Activated CD4-positive, alpha-beta T cell treated with anti-CD3 and anti-CD28 coated beads, Interleukin-2, Interleukin-6, amounts not matched to agents 100 ng/mL and 50 ng/mL, durations not matched to agents 16 hours and 8 hours (primary cell): Measurements from ENCODE around the gene HNRNPF.

Source experiments
- DNase-seq: peaks from one replicate; pipeline ENCODE4 v3.0.0-alpha.2; 2020

HNRNPF gene

DNA sequence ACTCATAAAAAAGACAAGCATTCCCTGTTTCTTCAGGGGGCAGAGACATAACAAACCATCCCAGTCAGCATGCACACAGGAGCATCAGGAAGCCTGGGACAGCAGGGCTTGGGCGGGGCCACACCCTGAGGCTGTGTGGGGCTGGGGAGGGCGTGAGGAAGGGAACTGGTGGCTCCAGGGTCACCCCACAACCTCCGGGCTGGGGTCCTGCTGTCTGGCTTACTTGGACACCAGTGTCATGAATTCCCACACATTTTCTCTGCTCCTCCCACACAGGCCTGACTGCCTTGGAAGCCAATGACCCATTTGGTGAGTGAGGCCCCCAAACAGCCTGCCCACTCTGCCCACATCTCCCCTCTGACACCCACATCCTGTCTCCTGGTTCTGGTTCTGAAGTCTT, 34.8 kb downstream of the HNRNPF start:
- DNase-seq = no peak

DNA sequence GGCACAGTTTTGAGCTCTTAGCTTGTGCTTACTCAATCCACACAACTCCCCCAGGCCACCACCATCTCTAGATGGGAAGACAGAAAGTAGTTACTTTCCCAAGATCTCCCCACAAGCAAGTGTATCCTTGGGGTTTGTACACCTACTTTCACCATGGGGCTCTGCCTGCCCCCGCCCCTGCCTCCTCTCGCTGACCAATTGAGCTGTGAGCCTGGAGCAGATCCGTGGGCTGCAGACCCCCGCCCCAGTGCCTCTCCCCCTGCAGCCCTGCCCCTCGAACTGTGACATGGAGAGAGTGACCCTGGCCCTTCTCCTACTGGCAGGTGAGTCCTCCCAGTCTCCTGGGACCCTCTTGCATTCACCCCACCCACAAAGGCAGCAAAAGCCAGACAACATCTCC, 35.5 kb downstream of the HNRNPF start:
- no peak for DNase-seq

DNA sequence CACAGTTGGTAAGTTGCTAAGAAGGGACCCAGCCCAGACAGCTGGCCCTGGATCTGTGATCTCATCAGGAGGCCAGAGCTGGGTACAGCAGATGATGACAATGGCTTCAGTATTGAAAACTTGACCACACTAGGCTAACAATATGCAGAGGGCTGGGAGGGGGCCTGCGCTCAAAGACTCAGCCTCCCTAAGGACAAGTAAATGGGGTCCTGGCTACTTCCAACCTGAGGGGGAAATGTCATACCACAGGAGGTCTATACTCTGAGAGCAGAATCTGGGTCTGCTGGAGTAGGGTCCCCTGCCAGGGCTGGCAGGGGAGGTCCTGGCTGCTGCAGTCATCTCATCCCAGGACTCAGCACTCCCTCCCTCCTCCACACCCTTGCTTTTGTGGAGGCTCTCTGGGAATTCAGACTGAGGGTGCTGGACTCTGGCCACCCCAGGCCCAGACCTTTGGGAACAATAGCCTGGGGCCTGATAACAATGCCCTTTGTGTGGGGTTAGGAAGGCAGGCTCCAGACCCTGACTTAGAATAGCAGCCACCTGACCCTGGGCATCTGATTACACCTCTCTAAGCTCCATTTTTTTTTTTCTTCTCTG, 36.1 kb downstream of the HNRNPF start:
- DNase-seq = no peak

DNA sequence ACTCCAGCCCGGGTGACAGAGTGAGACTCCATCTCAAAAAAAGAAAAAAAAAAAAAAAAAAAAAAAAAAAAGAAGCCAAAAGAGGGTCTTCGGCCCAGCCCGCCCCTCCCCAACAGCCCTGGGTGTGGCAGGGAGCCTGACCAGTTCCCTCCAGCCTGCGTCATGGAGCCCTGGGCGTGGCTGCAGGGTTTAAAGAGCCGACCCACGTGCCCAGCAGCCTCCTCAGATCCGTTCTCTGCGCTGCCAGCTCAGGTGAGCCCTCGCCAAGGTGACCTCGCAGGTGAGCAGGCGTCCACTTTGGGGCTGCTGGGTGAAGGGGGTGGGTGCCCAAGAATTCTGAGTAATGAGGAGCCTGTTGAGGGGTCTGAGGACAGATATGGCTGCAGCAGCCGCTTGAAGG, 37.6 kb downstream of the HNRNPF start, which contains the start of gene FXYD4:
Gene FXYD4 (plus strand): TSS at position 219 of the 400 bp plus-strand sequence. CDS start 2,111 bp downstream, outside the sequence.
- DNase-seq = no peak

DNA sequence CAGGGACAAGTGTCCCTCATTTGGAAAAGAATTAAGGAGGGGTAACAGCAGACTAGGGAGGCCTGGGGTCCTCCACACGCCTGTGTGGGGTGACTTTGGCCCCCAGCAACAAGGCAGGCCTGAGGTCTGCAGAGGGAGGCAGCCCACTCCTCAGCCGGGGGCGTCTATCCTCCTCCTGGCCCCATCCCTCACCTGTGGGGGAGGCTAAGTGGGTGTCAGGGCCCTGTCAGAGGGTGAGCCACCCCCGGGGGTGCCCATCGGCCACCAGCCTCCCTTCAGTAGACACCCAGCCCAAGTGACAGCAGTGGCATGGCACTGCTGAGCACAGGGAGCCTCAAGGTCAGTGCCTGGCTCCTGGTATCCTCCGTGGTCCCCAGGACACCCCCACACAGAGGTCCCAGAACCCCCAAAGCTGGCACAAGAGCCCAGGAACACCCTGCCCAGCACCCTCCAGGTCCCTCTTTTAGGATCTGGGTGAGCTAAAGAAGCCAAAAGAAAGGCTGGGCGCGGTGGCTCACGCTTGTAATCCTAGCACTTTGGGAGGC, 38.2 kb downstream of the HNRNPF start:
- DNase-seq = no peak

DNA sequence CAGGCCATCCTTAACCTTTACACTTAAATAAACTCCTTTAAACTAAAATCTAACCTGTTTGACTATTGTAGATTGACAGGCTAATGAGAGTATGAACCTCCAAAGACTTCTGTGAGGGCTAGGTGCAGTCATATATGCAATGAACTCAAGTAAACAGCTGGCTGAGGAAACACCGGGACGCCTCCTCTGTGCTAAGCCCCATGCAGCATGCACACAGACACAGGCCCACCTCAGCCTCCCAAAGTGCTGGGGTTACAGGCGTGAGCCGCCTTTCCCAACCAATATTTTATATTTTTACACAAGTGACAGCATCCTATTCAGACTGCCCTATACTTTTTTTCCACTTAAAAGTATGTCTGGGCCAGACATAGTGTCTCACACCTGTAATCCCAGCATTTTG, 39.1 kb downstream of the HNRNPF start:
- no peak for DNase-seq

DNA sequence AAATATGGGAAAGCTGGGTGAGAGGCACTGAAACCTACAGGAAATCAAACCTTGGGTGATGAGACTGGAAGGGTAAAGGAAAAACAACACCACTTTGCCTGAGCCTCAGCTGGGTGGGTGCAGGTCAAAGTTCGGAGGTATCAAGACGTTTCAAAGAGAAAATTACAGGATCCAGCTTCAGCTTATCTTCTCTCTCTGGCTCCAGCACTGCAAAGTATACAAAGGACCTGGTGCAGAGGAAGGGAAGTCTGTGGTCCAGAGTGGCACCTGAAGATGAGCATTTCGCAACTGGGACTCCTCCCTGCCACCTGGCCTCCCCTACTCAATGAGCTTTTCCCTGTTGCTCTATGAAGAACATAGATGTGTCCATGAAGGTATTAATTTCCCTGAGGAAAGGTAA, 44.0 kb downstream of the HNRNPF start:
- no peak for DNase-seq

DNA sequence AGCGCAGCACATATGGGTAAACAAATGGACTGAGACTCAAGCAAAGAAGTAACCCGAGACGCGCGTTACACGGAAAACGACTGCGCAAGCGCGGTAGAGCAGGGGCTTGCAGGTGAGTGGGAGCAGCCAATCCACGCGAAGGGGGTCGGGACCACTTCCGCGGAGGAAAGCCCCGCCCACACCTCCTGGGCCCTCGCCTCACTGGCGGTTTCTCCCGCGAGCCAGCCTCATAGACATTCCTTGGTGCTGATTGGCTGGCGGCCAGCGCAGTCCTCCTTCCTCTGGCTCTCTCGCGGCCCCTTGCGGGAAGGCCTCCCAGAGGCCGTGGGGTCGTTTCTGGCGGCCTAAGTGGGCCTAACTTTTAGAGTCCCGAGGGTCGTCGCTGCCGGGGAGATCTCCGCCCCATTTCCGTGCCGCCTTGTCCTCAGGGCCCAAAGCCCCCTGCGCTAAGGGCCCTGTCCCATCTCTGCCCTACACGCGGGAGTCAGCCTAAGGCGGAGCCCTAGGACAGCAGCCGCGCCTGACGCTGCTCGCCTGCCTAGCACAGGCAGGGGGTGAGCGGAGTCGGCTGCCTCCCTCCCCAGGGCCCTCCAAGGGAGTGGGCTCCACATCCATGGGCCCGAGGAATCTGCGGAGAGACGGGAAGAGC, 46.7 kb downstream of the HNRNPF start:
- DNase-seq = peak; percentile 99

DNA sequence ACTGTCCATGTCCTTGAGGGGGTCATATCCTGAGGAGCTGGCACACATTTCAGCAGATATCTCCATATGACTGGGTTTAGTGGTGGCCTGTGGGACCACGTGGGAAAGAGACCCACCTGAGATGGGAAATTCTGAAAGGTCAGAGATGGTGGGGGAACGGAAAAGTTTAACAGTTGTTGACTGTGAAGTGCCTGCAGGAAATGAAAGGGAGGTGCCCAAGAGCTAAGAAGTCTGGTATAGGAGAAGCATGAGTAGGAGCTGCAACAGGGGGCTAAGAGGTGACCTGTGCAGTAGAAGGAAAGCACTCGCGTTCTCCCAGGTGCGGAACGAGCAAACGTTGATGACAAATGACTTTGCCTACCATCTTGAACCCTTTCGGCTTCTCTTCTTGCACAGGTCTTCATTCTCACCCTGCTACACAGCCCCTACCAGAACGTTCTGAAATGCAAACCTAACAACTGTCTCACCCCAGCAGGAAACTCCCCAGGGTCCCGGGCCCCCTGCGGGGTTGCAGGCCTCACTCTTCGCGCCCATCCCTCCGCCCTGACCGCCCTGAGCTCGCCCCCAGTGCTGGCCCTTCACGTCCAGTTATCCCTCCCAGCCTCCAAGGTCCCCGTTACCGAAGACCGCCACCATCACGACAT, 47.3 kb downstream of the HNRNPF start:
- peak; percentile 21 for DNase-seq

DNA sequence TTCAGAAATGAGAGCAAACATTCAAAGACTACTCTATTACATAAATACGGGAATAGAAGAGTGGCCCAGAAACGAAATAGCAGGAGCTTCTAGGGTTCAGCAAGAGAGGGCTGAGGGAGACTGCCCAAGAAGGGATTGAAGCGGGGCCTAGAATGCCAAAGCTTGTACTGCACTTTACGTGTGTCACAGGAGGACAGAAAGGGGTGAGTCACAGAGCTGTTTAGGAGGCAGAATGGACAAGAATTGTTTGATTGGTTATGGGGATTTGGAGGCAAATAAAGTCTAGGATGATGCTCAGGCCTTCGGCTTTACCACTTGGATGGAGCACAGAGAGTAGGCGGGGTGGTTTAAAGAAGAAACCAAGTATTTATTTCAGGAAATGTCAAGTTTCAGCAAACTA, 48.9 kb downstream of the HNRNPF start:
- no peak for DNase-seq

DNA sequence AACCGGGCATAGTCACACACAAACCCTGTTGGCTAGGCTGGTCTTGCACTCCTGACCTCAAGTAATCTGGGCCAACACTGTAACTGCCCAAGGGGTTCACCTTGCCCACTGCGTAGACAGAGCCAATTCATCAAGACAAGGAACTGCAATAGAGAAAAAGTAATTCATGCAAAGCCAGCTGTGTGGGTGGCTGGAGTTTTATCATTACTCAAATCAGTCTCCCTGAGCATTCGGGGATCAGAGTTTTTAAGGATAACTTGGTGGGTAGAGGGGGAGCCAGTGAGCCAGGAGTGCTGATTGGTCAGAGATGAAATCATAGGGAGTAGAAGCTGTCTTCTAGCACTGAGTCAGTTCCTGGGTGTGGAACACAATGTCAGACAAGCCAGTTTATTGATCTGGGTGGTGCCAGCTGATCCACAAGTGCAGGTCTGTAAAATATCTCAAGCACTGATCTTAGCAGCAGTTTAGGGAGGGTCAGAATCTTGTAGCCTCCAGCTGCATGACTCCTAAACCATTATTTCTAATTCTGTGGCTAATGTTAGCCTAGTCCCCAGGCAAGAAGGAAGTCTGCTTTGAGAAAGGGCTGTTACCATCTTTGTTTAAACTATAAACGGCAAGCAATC, 53.1 kb downstream of the HNRNPF start:
- DNase-seq = peak; percentile 38

DNA sequence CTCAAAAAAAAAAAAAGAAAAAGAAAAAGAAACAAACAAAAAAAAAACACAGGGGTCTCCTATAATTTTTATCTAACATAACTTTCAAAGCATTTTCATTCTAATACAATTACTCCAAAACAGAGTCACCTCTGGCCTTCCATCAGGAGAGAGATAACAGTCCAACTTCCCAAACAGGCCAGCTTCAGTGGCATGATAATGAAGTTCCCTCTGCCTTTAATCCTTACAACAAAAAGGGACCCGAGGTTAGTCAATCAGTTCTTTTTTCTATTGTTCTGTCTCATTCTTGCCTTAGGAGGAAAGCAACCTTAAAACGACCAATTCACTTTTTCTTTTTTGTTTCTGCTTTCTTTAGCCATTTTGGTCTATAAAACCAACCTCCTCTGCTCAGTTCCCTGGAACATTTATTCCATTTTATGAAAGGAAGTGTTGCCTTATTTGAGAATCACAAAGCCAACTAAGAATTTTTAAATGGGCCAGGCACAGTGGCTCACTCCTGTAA, 54.1 kb downstream of the HNRNPF start:
- no peak for DNase-seq

DNA sequence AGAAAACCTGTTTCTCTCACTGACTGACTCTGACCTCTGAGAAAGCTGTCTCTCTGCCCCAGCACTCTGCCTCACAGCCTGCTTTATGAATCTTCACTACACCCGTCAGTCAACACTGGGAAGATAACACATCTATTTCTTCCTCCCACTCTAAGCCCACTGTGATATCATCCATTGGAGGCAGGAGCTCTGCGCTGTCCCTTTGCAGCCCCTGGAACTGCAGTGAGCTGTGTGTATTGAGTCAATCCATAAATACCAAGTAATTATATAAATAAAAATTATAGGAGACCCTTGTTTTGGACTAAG, 54.7 kb downstream of the HNRNPF start:
- DNase-seq = no peak

DNA sequence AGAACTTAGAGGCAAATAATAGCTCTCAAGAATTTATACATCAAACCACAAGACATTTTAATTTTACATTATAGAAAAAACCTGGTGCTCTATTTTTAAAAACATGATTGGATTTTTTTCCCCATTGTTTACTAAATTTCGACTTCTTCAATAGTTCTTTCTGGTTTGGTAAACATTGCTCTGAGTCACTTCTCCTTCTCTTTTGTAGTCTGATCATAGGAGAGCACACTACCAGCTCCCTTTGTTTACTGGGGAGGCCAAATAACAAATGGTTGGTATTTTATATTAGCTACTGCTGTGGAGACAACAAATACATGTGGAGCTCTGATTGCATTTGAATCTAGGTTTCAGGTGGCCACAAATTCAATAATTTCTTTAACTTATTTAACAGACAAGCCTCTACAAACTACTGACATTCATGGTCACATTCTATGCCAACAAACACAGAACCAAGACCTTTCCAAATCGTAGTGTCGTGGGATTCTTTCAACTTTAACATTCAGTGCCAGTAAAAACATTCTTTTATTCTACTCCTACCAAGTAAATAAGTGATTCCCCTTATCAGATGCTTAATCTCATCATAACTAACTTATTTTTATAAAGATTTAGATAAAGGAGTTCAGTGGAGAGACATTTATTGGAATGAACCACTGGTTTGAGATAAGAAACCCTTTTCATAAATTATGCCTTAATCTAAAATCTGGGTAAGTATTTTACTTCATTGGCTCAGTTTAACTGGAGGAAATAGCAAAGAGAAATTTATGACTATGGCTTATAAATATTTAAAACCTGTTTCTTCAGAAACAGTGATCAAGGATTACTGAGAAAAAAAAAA, 55.3 kb downstream of the HNRNPF start:
- no peak for DNase-seq

DNA sequence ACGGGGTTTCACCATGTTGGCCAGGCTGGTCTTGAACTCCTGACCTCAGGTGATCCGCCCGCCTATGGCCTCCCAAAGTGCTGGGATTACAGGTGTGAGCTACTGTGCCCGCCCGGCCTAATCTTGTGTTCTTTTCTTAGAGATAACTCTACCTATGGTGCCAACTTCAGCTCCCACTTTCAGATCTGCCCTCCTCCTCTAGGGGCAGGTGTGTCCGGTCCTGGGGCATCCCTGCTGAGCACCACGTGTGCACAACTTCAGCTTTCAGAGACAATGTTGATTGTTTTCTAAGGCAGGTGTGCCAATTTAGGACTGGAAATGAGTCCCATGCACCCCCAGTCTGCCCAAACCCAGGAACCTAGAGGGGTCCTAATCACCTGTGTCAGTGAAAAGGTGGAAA, 56.0 kb downstream of the HNRNPF start:
- no peak for DNase-seq

DNA sequence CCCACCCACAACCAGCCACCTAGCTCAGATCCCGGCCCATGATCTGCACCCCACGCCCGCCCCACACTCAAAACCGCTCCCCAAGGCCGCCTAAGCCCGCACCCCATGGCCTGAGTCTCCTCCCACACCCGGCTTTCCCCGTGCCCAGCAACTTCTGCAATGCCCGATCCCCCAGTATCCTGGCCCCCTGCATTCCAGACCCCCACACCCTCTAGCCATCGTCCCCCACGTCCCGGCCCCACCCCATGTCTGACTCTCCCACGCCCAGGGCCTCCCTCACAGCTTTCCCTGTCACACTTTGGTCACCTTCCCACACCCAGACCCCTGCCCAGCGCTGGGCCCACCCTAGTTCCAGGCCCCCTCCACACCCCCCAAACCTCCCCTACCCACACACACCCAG, 57.7 kb downstream of the HNRNPF start:
- DNase-seq = no peak

DNA sequence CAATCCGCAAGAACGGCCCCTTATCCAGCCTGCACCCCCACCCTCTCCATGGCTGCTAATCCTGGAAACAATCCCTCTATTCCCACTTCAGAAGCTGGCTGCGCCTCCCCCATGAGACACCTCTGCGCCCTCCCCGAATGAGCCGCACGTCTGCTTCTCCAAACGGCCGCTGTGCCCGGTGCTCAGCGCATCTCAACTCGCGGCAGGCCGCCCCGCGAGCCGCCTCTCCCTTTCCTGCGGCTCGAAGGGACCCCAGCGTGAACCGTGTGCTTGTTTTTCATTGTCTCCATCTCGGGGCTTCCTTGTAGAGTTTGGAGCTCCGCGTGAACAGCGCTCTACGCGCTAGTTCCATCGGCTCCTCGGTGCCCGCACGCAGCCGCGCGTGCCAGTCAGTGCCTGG, 58.3 kb downstream of the HNRNPF start:
- DNase-seq = no peak

DNA sequence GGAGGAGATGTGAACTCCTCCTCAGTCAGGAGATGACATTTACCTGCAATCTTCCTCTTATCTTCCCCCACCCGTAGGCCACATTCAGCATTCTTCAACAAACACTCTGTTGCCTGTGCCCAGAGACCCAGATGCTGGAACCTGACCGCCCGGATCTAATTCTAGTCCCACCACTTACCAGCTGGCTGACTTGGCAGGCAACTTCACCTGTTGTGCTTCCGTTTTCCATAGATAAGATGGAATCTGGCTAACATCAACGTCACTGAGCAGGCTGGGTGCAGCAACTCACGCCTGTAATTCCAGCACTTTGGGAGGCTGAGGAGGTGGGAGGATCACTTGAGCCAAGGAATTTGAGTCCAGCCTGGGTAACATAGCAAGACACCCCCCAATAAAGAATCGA, 58.8 kb downstream of the HNRNPF start:
- DNase-seq = no peak

DNA sequence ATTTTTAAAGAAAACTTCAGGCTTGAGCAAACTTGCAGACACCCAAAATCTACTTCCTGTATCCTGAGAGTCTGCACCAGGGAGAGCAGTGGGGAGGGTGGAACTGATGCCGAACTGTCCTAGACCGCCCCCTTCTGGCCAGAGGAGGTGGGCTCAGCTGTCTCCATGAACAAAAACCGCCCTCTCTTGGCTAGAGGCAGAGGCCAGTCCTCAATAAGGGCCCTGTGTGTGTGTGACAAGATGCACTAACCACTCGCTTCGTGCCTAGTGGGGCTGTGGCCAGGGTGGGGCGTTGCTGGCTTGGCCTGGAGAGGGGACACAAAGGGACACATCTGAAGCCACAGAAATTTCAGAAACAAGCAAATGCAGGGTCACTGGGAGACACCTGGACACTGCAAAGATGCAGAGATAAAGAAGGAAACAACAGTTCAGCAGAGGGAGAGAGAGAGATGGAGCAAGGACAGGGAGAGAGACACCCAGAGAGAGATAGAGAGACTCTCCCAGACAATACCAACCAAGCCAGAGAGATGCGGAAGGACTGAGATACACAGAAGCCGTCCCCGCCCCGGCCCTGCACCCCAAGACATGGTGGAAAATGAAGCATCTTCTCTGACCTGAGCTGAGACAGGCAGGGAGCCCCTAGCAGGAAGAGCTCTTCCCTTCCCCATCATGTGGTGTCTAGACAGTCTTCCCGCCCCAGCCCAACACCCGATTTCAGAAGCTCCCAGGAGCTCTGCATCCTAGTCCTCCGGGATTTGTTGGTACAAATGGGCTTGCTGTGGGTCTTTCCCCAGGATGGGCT, 60.3 kb downstream of the HNRNPF start:
- peak; percentile 92 for DNase-seq

DNA sequence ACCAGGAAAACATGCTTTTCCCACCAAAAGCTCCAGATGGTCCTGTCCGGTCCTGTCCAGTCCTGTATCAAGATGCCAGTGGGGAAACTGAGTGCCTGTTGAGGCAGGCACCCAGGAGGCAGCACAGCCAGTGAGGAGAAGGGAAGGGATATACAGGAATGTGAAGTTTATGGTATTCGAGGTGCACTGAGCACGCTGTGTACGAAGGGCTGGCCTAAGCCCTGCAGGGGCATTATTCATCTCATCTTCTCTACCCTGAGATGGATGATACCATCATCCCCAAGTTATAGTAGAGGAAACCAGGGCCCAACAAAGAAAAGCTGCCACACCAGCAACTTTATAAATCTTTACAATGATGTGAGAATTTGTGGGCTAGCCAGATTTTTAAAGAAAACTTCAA, 61.0 kb downstream of the HNRNPF start:
- DNase-seq = no peak

DNA sequence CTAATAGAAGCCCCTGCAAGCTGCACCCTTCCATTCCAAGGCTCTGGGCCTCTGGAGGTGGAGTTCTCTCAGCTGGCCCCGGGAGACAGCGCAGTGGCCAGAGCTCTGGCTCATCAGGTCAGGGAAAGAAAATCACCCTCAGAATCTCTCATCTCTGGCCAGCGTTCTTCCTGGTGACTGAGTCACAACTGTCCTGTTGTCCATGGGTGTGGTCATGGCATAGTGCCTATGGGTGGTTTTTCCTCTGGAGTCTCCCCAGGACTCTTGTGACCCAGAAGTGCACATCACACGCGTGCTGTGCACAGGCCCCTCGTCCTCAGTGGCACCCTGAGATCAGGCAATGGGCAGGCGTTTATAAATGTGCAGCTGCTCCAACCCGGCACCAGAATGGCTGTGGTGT, 64.9 kb downstream of the HNRNPF start:
- DNase-seq = no peak

DNA sequence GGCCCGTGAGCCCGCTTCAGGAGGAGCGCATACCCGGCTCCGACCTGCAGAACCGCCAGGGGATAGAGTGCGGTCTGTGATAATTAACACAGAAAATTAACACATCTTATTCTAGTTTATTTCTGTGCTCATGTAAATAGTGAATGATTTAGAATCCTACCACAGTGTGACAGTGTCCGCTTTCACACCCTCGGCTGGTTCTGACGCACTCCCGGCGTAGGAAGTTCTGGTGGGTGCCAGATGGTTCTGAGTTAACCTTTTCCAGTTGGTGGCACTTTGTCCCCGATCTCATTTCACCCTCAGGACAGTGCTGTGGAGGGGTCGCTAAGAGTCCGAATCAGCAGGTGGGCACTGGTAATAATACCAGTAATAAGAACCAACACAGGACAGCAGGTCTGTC, 65.9 kb downstream of the HNRNPF start:
- DNase-seq = no peak
